VCaP (cell line): ENCODE measurements around the gene CMIP.
A peak's percentile ranks its signal among the peaks of the same experiment; 100 is the strongest.

Source experiments
- H3K27ac ChIP-seq: fragments of 450-650 bp; 2 replicates; pipeline ENCODE4 v1.5.1; 2017
- CTCF ChIP-seq: fragments of 450-650 bp; conservative IDR thresholded peaks from 2 replicates; pipeline ENCODE4 v1.5.1; 2017; ENCODE audit warnings: mild to moderate bottlenecking, moderate library complexity

Gene CMIP

GRCh38 chr16:81436386-81436785, 8.2 kb upstream of the CMIP start:
- H3K27ac ChIP-seq = no peak overlapping the region
- no peak for TF ChIP-seq CTCF

GRCh38 chr16:81437865-81438264, 6.7 kb upstream of the CMIP start:
- H3K27ac ChIP-seq = no peak overlapping the region
- no peak for TF ChIP-seq CTCF

- no peak for TF ChIP-seq CTCF
- no peak overlapping the region for H3K27ac ChIP-seq
These were observed 3.5 kb upstream of the CMIP start for GRCh38 chr16:81440888-81441761.

GRCh38 chr16:81442220-81442915, 2.2 kb upstream of the CMIP start:
- H3K27ac ChIP-seq = no peak overlapping the region
- TF ChIP-seq CTCF = no peak

GRCh38 chr16:81442916-81443687, 1.5 kb upstream of the CMIP start:
- no peak for TF ChIP-seq CTCF
- H3K27ac ChIP-seq = no peak overlapping the region

GRCh38 chr16:81443688-81444447, 740 bp upstream of the CMIP start:
- no peak for TF ChIP-seq CTCF
- peak overlapping the region; percentile 83; the same call in 1 of the 2 replicates for H3K27ac ChIP-seq
